GM10847 (cell line): ENCODE results near the gene IFNLR1.

Experiments
- POLR2A ChIP-seq: IDR thresholded peaks from 2 replicates; pipeline ENCODE4 v1.6.1; 2011; ENCODE audit not compliant: insufficient read length; ENCODE audit errors: extremely low read depth

The IFNLR1 gene

GRCh38 chr1:24190983-24191461, 3.9 kb upstream of the IFNLR1 start:
- TF ChIP-seq POLR2A: no peak

GRCh38 chr1:24189528-24189927, 2.4 kb upstream of the IFNLR1 start:
- no peak for TF ChIP-seq POLR2A

- no peak for TF ChIP-seq POLR2A
Observed at GRCh38 chr1:24186711-24186992, 437 bp downstream of the IFNLR1 start.

- no peak for TF ChIP-seq POLR2A
Observed at GRCh38 chr1:24186031-24186710, 918 bp downstream of the IFNLR1 start.

DNA sequence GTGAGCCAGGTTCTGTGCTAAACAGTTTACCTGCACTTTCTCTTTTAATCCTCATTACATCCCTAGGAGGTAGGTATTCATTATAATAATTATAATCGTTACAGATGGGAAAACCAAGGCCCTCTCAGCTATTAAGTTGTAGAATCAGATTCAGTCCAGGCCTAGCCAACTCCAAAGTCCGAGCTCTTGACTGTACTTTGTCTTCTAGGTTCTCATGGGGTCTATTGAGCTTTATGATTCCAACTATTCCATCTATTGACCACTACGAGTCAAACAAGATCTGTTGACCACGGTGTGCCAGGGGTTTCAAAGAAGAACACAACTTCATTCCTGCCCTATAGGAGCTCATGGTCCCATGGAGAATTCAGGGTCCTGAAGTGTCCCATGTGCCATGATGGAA, 2.0 kb downstream of the IFNLR1 start:
- TF ChIP-seq POLR2A: no peak

GRCh38 chr1:24182061-24182460, 5.0 kb downstream of the IFNLR1 start:
- no peak for TF ChIP-seq POLR2A

- no peak for TF ChIP-seq POLR2A
Observed at GRCh38 chr1:24181619-24182018, 5.5 kb downstream of the IFNLR1 start.

DNA sequence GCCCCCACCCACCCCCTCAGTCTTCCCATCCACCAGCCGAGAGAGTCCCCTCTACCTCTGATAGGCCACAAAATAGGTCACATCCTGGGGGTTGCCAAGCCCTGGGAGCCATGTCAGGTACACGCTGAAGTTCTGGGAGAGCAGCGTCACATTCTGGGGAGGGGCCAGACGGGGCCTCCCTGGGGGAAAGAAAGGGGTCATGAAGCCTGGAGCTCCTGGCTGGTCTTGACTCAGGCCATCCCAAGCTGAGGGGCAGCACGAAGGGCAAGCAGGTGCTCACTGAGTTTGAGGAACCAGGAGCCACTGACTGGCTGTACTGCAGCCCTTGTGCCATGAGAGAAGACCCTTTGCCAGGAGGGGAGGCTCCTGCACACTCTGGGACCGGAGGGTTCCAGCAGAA, 6.4 kb downstream of the IFNLR1 start:
- no peak for TF ChIP-seq POLR2A

GRCh38 chr1:24179251-24179840, 7.7 kb downstream of the IFNLR1 start:
- no peak for TF ChIP-seq POLR2A

GRCh38 chr1:24178407-24178806, 8.7 kb downstream of the IFNLR1 start:
- TF ChIP-seq POLR2A: no peak

GRCh38 chr1:24177161-24177560, 9.9 kb downstream of the IFNLR1 start:
- TF ChIP-seq POLR2A: no peak

GRCh38 chr1:24175033-24175755, 11.9 kb downstream of the IFNLR1 start:
- no peak for TF ChIP-seq POLR2A

- TF ChIP-seq POLR2A: no peak
Observed at GRCh38 chr1:24173638-24174575, 13.2 kb downstream of the IFNLR1 start.

- no peak for TF ChIP-seq POLR2A
Observed at GRCh38 chr1:24172598-24172997, 14.5 kb downstream of the IFNLR1 start.

DNA sequence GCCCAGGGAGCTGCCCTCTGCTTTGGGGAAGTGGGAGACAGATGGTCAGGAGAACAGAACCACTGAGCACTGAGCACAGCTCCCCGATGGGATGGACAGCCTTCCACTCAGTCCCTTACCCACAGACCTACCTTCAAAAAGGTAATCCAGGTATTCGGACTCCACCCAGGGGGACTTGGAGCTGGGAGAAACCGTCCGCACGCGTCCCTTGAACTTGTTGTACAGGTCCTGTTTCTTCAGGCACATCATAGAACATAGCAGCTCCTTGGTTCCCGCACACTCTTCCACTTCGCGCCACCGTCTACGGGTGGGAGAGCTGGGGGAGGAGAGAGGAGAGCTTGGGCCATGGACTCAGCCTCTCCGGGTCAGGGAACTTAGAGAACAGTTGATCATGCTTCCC, 17.8 kb downstream of the IFNLR1 start:
- no peak for TF ChIP-seq POLR2A
